ENCODE measurements around the gene CD58.

The CD58 gene

GRCh38 chr1:116489231-116489697 lies 81.6 kb downstream of the CD58 start:
- DNase-seq: no peak

- DNase-seq: no peak
Measured at GRCh38 chr1:116488071-116488470, 82.8 kb downstream of the CD58 start.

- no peak for DNase-seq
Measured at GRCh38 chr1:116487583-116487982, 83.2 kb downstream of the CD58 start.

- DNase-seq: peak; percentile 62
Measured at GRCh38 chr1:116487031-116487430, 83.8 kb downstream of the CD58 start.

- peak; percentile 92 for DNase-seq
Measured at GRCh38 chr1:116486424-116486823, 84.4 kb downstream of the CD58 start.

GRCh38 chr1:116485976-116486375 lies 84.8 kb downstream of the CD58 start:
- DNase-seq: peak; percentile 56

GRCh38 chr1:116485071-116485735 lies 85.6 kb downstream of the CD58 start:
- DNase-seq: peak; percentile 82

GRCh38 chr1:116483481-116484309 lies 87.1 kb downstream of the CD58 start:
- DNase-seq: no peak

- DNase-seq: no peak
Measured at GRCh38 chr1:116482490-116482889, 88.3 kb downstream of the CD58 start.

GRCh38 chr1:116481934-116482333 lies 88.9 kb downstream of the CD58 start:
- DNase-seq: no peak

- no peak for DNase-seq
Measured at GRCh38 chr1:116478621-116479020, 92.2 kb downstream of the CD58 start.

GRCh38 chr1:116477429-116477828 lies 93.4 kb downstream of the CD58 start:
- no peak for DNase-seq

- DNase-seq: no peak
Measured at GRCh38 chr1:116476321-116476720, 94.5 kb downstream of the CD58 start.

- no peak for DNase-seq
Measured at GRCh38 chr1:116475850-116476218, 95.0 kb downstream of the CD58 start.

GRCh38 chr1:116474921-116475849 lies 95.6 kb downstream of the CD58 start:
- DNase-seq: no peak

- no peak for DNase-seq
Measured at GRCh38 chr1:116472431-116472961, 98.3 kb downstream of the CD58 start.

- DNase-seq: no peak
Measured at GRCh38 chr1:116471241-116471640, 99.6 kb downstream of the CD58 start.

GRCh38 chr1:116470671-116471070 lies 100.2 kb downstream of the CD58 start:
- DNase-seq: no peak

GRCh38 chr1:116466810-116467557 lies 103.8 kb downstream of the CD58 start:
- DNase-seq: no peak

GRCh38 chr1:116465845-116466685 lies 104.8 kb downstream of the CD58 start:
- no peak for DNase-seq

GRCh38 chr1:116465477-116465844 lies 105.4 kb downstream of the CD58 start:
- DNase-seq: no peak

Measured in fibroblast of upper back skin (primary cell).